Daoy (cell line): ENCODE measurements around the gene RANBP10. TPM values are rescaled to one million over a fixed set of nuclear protein-coding genes. Genes with fewer than 3 reads are reported as not detected.
"Not testable (repeated sequence)": the region's sequence is repeated elsewhere in the genome, so short reads cannot be mapped to it uniquely, and the experiment has no call there.

ENCODE experiments used
- DNase-seq: peaks from one replicate; pipeline ENCODE4 v3.0.0-alpha.2; 2015; ENCODE audit warnings: low read depth
- total RNA-seq: library from RNA; depleted of rRNA; stranded (reverse); fragments of >200 nt; shearing (Covaris generic); gene quantifications from 2 replicates; pipeline ENCODE4 v1.2.3, GENCODE V29; 2014

Gene RANBP10
- total RNA-seq, 1 experiment from 2014 or later: 3.7 TPM

DNA sequence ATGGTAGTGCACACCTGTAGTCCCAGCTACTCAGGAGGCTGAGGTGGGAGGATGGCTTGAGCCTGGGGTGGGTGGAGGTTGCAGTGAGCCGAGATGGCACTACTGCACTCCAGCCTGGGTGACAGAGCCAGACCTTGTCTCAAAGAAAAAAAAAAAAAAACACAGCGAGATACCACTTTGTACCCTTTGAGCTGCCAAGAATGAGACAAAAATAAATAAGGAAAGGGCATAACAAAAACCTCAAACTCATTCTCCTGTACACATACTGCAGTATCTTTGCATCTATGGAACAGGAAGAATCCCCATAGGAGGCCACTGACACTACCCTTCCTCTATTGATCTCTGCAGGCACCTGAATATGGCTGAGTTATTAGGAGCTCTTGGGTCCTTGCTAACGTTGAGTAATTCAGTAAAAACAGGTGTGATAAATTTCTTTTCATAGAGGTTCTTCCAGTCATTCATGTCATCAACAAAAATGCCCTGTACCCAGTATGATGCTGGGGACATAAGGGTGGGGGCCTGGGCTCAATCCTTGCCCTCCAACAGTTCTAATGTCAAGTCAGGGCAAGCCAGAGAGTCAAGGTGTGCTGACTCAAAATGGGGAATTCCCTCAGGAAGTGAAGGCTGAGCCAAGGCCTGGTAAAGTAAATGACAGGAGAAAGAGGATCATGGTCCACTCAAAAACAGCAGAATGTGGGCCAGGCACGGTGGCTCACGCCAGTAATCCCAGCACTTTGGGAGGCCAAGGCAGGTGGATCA is 26.9 kb downstream of the RANBP10 start:
- DNase-seq: peak; percentile 6

DNA sequence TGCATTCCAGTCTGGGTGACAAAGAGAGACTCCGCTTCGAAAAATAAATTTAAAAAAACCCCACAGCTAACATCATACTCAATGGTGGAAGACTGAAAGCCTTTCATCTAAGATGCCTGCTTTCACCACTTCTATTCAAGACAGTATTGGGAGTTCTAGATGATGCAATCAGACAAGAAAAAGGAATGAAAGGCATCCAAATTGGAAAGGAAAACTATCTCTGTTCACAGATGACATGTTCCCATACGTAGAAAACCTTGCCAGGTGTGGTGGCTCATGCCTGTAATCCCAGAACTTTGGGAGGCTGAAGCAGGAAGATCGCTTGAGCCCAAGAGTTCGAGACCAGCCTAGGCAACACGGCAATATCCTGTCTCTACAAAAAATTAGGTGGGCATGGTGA is 31.1 kb downstream of the RANBP10 start:
- DNase-seq: no peak

DNA sequence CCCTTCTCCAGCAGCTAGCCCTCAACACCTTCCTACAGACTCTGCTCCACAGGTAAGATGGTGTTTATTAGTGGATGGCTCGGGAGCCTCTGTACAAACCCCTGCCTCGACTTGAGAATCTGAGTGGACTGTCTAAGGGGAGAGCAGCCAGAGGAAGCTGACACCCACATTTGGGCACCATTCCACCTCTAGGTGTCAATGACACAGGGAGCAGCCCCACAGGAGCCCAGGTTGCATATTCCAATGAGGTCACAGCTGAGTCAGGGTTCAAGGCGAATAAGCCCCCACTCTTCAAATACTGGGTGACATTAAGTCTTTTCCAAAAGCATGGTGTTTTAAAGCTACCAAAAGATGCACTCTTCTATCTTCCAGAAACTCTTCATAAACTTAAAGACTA is 31.9 kb downstream of the RANBP10 start:
- no peak for DNase-seq

DNA sequence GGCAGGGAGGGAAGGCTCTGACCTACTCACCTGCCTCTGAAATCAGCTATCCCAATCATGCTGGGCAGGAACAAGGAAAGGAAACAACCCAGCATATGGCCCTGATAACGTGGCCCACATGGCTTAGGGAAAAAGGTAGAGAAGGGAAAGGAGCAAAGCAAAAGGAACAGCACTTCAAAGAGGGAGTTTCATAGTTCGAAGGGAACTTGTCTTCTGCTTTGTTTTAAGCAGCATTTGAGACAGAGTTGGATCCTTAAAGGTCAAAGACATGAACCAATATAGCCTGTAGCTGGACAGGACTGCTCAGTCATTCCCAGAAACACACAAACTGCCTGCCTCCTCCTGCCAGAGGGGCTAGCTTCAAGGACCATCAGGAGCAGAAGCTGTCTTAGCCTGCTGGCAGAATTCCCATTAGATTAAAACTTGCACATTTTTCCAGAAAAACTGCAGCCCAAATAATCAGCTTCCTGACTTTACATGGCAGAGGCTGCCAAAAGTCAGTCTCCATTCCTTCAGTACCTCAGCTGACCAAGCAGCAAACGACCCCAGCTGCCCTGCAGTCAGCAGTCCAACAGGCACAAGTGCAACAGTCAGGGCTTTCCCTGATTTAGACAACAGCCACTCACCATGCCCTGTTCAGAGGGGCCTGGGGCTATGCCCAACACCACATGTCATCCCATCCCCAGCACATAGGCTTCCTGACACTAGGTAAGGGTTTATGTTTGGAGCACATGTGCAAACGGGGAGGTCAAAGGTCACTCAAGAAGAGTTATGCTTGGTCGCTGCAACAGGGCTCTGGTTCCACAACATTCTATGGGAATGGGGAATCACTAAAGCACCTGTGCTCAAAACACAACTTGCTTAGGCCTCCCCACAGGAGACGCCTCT is 32.5 kb downstream of the RANBP10 start:
- no peak for DNase-seq

DNA sequence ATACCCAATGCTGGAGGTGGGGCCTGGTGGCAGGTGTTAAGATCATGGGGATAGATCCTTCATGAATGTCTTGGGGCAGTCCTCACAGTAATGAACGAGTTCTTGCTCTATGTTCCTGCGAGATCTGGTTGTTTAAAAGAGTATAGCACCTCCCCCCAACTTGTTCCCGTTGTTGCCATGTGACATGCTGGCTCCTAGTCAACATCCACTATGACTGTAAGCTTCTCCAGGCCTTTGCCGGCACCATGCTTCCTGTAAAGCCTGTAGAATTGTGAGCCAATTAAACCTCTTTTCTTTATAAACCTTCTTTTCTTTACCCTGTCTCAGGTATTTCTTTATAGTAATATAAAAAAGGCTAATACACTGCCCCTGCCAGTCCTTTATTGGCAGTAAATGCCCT is 33.3 kb downstream of the RANBP10 start:
- DNase-seq: no peak

DNA sequence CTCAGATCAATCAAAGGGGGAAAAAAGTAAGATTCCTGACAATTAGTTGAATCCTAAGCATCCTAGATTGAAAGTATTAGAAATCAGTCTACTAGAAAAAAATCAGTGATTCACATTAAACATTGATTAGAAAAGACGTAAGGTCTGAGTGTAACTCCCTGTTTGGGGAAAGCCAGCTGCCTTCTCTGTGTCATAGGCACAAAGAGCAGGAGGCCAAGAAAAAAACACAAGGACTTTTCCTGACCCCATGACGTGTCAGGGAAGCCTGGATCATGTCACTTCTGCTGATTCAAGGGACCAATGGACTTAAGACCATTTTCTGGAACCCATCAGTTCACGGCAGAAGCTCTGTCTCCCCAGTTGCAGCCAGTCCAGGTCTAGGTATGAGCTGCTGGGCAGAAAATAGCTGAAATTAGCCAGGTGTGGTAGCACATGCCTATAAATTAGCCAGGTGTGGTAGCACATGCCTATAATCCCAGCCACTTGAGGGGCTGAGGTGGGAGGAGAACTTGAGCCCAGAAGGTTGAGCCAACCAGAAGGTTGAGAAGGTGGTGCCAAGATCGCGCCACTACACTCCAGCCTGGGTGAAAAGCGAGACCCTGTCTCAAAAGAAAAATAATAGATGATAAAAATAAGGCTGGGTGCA is 35.9 kb downstream of the RANBP10 start:
- DNase-seq: no peak

DNA sequence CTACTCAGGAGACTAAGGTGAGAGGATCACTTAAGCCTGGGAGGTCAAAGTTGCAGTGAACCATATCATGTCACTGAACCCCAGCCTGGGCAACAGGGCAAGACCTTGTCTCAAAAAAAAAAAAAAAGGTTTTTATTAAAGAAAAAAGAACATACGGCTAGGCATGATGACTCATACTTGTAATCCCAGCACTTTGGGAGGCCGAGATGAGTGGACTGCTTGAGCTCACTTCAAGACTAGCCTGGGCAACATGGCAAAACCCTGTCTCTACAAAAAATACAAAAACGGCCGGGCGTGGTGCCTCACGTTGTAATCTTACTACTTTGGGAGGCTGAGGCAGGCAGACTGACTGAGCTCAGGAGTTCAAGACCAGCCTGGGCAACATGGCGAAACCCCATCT is 38.4 kb downstream of the RANBP10 start:
- DNase-seq: peak; percentile 51

DNA sequence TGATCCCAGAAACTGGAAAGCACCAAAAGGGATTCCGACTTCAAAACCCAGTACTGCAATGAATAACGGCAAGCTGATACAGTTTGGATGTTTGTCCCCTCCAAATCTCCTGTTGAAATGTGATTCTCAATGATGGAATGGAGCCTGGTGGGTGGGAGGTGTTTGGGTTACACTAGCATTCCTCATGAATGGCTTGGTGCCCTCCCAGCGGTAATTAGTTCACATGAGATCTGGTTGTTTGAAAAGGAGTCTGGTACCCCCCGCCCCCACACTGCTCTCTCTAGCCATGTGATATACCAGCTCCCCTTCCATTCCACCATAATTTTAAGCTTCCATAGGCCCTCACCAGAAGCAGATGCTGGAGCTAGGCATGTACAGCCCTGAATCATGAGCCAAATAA is 40.1 kb downstream of the RANBP10 start:
- DNase-seq: no peak

DNA sequence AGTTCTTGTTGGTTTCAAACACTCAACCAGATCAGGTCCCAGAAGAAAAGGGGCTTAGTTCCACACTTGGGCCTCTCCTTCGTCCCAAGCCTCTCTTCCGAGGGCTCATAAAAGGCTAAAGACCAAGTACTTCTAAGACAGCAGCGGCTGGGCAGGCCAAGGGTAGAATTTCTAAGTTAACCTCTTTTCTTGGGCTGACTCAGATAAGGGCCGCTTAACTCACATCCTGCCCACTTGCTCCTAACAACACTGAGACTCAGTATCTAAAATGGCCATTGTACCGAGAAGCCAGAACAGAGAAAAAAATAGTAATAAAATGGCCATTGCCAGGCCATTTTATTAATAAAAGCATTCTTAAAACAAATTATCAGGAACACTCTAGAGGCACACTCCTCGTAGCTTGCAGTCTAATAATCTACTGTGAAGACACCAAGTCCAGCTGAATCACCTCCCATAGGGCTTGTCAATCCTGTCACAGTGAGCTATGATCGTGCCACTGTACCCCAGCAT is 42.1 kb downstream of the RANBP10 start:
- DNase-seq: no peak

DNA sequence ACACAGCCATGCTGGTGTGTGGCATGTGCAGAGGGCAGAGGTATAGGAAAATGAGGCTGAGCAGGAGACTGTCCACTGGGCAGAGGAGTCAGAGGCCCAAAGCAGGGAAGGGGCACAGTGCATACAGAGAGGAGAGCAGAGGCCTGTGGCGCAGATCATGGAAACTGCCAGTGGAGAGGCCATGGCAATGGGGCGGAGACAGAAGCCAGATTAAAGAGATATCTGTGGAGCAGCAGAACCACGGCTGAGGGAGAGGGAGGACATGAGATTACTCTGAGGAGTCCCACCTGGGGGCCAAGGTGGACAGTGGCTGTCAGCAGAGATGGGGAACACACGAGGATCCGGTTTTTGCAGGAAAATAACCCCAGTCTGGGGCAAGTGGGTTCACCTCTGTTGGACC is 43.3 kb downstream of the RANBP10 start:
- DNase-seq: no peak

DNA sequence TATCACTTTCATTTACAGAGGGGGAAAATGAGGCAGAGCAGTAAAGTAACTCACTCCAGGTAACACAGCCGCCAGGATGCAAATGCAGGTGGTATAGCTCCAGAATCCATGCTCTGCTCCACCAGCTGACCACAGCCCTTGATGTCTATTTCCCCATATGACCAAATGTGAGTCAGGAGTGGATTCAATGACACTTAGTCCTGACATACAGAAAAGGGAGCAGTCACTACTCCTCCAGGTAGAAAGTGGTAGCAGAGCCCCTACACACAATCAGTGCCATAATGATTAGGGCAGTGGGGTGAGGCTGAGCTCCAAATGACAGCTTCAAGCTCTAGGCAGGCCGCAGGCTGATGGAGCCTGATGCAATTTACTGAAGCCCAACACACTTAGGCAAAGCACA is 44.0 kb downstream of the RANBP10 start:
- DNase-seq: no peak

DNA sequence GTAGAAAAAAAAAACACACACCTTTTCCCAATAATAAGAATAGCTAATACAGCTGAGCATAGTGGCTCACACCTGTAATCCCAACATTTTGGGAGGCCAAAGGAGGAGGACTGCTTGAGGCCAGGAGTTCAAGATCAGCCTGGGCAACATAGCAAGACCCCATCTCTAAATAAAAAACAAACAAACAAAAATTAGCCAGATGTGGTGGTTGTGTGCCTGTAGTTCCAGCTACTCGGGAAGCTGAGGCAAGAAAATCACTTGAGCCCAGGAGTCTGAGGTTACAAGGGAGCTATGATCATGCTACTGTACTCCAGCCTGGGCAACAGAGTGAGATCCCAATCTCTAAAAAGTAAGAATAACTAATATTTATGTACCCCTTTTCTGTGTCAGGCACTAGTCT is 44.4 kb downstream of the RANBP10 start:
- no peak for DNase-seq

DNA sequence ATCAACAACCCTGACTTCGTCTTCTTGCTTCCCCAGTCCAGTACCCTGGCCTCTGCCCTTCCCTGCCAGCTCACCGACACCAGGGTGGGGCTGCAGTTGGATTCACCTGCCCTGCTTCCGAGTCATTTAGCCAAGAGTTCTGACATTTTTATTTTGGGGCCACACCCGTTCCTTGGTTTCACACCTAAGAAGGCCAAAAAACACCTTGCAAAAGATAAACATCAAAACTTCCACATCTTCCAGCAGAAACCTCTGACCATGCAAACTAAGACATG is 45.5 kb downstream of the RANBP10 start:
- no peak for DNase-seq

DNA sequence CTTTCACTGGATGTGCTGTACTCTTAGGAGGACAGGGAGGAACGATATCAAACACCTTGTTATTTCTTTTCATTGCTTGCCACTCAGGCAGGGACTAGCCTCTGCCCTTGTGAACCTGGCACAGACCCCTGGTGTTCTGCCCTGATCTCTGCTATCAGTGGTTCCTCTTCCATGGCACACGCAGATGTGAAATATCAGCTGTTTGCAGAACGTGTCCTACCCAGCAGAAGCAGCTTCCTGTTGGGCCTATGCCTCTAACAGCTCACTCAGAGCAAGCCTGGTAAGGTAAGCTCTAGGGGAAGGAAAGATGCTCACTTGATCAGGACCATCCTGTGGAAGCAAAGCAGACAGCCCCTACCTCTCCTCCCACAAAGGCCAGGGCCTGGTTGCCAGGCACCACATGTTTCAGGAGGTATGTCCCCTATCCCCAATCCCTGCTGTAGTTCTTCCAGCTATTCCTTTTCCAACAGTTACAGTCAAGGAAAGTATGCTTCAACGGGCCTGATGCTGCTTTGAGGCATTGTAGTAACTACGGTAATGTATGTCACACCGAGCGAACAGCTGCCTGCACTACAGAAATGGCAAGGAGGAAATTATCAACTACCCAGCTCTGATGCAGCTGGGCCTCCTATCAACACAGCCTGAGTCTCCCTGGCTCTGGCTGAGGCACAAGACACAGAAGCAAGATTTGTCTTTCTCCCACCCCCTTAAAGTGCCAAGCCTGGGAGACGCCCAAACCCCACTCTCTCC is 46.0 kb downstream of the RANBP10 start:
- no peak for DNase-seq

DNA sequence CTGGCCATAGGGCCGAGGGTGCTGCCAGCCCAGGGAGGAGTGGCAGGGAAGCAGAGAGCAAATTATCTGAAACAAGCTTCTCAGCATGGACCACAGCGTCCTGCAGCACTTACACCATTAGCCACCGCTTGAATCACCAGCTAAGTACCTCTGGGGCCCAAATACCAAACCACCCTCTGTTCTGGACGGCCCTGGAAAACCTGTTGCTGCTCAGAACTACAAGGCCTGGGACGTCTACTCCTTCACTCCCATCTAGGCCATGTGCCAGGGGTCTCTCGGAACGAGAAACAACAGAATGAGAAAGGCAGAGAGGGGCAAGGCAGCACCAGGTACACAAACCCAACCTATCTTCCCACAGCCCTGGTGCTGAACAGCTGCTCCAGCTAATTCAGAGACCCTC is 47.4 kb downstream of the RANBP10 start:
- DNase-seq: no peak

DNA sequence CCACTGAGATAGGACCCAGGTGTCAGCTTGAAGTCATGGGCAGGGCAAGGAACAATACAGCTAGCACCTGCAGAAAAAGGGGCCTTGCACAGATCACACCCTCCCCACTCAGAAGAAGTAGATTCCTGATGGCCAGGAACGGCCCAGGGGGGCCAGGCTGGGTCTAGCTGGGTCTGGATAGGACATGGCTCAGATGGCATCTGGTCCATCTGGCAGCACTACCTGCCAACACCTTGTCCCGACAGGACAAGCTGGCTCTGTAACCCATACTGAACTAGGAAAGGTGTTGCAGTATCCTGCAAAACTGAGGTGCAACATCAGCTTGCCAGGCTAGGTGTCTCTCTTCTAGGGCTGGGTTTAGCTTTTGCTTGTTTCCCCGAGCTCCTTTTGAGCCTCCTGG is 48.4 kb downstream of the RANBP10 start:
- DNase-seq: no peak

DNA sequence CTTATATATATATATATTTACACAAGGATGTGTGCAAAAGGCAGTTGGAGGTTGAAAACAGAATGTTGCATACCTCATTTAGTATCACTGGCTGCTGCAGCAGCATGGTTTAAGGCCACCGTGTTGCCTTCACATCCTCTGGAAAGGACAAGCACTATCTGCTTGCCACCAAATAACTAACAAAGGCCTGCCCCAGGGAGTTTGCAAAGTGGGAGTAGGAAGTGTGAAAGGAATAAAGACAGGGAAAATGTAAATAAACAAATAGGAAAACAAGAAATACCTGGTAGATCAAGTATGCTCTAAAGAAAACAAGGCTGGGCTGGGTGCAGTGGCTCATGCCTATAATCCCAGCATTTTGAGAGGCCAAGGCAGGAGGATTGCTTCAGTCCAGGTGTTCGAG is 53.7 kb downstream of the RANBP10 start:
- DNase-seq: no peak

DNA sequence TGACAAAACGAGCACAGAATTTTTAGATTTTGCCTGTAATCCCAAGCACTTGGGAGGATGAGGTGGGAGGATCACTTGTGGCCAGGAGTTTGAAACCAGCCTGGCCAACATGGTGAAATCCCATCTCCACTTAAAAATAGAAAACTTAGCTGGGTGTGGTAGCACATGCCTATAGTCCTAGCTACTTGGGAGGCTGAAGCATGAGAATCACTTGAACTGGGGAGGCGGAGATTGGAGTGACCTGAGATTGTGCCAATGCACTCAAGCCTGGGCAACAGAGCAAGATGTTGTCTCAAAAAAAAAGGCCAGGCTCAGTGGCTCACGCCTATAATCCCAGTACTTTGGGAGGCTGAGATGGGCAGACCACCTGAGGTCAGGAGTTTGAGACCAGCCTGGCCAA is 55.0 kb downstream of the RANBP10 start:
- DNase-seq: not testable (repeated sequence)

DNA sequence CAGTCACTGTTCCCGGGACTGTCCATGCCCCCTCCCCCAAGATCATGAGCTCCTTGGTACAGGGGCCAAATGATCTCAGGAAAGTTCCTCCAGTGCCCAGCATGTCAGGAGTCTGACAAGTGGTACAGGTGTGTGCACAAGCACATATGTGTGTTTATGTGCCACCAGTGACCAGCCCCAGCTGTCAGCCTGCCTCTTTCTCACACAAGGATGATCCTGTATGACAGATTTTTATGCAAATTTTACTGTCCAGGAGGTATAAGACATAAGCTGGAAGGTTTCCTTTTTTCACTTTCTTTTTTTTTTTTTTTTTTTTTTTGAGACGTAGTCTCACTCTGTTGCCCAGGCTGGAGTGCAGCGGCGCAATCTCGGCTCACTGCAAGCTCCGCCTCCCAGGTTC is 55.9 kb downstream of the RANBP10 start:
- no peak for DNase-seq

DNA sequence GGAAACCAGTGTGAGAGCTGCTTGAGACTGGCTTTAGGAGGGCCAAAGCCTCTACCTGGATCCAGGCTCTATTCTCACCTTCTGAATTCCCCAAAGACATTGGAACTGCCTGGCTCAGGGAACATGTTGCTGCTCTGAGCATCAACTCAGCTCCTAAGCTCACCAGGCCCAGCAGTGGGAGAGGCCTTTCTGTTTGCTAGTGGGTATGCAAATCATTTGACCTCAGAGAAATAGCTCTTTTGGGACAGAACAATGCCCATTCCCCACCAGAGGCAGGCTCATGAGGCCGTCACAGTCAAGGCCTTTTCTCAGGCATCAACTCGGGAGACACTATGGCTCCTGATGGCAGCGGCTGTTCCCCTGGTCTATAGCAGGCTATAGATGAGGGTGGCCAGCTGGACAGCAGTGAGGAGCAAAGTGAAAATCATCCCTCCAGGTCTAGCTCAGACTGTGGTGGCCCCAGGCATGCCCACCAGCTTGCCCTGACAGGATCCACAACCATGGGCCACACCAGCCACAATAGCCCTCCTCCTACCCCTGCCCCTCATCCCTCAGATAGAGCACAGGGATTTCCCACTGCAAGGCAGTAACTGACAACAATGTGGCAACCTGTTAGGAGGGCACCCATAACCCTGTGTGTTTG is 56.8 kb downstream of the RANBP10 start:
- no peak for DNase-seq

DNA sequence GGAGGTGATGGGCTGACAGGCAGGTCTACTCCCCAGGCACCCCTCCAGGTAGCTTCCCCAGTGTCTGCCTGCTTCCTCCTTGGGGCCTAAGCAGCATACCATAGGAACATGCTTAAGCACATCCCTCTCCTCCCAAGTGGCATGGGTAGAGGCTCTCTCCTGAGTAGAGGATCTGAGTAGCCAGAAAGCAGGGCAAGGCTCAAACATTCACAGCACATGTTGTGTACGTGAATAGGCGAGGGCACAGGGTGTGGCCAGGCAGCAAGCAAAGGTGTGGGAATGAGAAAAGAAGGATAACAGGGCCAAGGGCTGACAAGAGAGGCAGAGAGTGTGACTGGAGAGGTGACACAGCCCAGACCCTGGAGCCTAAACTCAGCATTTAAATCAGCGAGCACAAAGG is 57.5 kb downstream of the RANBP10 start:
- no peak for DNase-seq

DNA sequence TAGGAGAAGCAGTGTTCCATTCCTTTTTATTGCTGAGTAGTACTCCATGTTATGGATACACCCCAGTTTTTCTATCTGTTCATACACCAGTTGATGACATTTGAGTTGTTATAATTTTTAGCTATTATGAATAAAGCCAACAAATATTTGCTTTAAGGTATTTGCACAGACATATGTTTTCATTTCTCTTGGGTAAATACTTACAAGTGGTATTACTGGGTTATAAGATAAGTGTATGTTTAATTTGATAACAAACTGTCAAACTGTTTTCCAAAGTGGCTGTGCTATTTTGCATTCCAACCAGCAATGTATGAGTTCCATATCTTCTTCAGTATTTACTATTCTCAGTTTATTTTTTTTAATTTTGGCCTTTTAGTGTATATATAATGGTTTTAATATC is 59.5 kb downstream of the RANBP10 start:
- no peak for DNase-seq
